ENCODE results near the gene CCDC170.

Gene CCDC170

DNA sequence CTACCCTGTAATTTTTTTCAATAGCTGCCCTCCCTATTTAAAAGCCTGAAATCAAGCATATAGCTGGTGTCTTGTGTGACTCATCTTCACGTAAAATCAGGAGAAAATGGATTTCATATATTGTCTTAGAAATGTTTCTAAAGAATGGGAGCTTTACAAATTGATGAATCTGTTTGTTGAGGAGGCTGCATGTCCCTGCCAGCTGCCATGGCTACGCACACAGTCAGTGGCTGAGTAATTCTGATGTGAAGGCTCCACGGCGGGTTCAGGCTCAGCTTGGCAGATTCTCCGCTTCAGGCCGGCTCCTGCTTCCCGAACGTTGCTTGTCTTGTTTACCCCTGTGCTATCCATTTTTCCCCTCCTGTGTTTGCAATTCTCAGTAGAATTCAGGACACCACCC, 82.8 kb downstream of the CCDC170 start:
- Histone ChIP-seq H3K79me2 (ENCODE audit: control insufficient read depth, insufficient read depth, low read length, unreplicated experiment) (no peaks in the 10 kb centered on the region), H3K4me1 (ENCODE audit: control insufficient read depth, insufficient read depth, low read length, unreplicated experiment) (no peaks in the 10 kb centered on the region), H3K36me3 (ENCODE audit: insufficient read depth, low read length) (no peaks in the 10 kb centered on the region), H3K27me3 (ENCODE audit: insufficient read depth, low read length) (peaks cover 19% of the 10 kb centered on the region), H3K4me3 (ENCODE audit: low read depth, low read length) (no peak overlapping the region), H3K27ac (ENCODE audit: low read depth, low read length) (no peak overlapping the region), H2AFZ (ENCODE audit: low read length, unreplicated experiment) (no peak overlapping the region)

DNA sequence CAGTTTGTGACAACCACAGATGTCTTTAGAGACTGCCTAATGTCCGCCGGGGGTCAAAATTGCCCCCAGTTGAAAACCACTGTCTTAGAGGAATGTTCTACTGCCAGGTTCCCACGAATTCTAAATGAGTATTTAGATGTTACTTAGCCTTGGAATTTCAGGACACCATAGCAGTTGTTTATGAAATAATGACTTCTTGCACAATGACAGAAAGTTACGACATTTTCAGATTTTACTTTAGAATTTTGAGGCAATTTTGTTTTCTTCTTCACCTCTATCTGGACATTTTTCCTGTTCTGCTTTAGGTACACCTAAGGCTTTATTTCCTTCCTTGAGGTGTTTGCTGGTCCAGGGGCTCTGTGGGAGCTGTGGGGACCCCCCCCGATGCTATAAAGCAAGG, 83.4 kb downstream of the CCDC170 start:
- Histone ChIP-seq H3K36me3 (ENCODE audit: insufficient read depth, low read length) (no peaks in the 10 kb centered on the region), H2AFZ (ENCODE audit: low read length, unreplicated experiment) (no peak overlapping the region), H3K79me2 (ENCODE audit: control insufficient read depth, insufficient read depth, low read length, unreplicated experiment) (no peaks in the 10 kb centered on the region), H3K4me3 (ENCODE audit: low read depth, low read length) (no peak overlapping the region), H3K27me3 (ENCODE audit: insufficient read depth, low read length) (peaks cover 23% of the 10 kb centered on the region), H3K4me1 (ENCODE audit: control insufficient read depth, insufficient read depth, low read length, unreplicated experiment) (no peaks in the 10 kb centered on the region), H3K27ac (ENCODE audit: low read depth, low read length) (no peak overlapping the region)

DNA sequence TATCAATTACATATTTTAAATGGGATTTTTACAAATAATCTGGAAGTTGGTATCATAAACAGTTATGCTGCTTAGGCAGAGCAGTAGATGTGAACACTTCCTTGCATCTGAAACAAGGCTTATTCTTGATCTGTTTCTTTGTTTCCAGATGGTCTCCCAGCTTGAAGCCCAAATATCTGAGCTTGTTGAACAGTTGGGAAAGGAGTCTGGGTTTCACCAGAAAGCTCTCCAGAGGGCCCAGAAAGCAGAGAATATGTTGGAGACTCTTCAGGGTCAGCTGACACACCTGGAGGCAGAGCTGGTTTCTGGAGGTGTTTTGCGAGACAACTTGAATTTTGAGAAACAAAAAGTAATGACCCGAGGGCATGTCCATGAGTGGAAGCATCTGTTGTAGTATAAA, 91.9 kb downstream of the CCDC170 start:
- H3K4me1 ChIP-seq (ENCODE audit: control insufficient read depth, insufficient read depth, low read length, unreplicated experiment), result no peaks in the 10 kb centered on the region
- no peaks in the 10 kb centered on the region for H3K79me2 ChIP-seq (ENCODE audit: control insufficient read depth, insufficient read depth, low read length, unreplicated experiment)
- H2AFZ ChIP-seq (ENCODE audit: low read length, unreplicated experiment), result no peak overlapping the region
- H3K27me3 ChIP-seq (ENCODE audit: insufficient read depth, low read length), result peaks cover 23% of the 10 kb centered on the region
- no peaks in the 10 kb centered on the region for H3K36me3 ChIP-seq (ENCODE audit: insufficient read depth, low read length)
- no peak overlapping the region for H3K27ac ChIP-seq (ENCODE audit: low read depth, low read length)
- no peak overlapping the region for H3K4me3 ChIP-seq (ENCODE audit: low read depth, low read length)

DNA sequence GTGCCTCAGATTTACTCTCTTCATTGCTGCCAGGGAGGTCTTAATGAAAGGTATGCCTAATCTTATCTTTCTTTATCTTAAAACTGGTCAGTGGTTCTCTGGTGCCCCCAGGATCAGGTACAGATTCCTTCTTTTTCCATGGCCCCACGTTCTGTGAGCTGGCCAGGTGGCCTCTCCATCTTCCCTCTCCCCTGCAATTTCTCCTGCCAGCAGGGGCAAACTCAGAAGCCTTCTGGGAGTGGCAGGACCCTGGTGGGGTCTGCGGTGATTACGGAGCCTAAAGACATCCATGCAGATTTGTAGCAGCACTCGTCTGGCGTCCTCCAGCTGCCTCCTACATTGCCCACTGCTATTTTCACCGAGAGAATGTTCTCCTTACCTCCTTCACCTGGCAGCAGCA, 95.8 kb downstream of the CCDC170 start:
- H3K4me3 ChIP-seq (ENCODE audit: low read depth, low read length), result no peak overlapping the region
- no peaks in the 10 kb centered on the region for H3K79me2 ChIP-seq (ENCODE audit: control insufficient read depth, insufficient read depth, low read length, unreplicated experiment)
- peaks cover 14% of the 10 kb centered on the region; the same call in 1 of the 2 replicates for H3K27me3 ChIP-seq (ENCODE audit: insufficient read depth, low read length)
- no peaks in the 10 kb centered on the region for H3K4me1 ChIP-seq (ENCODE audit: control insufficient read depth, insufficient read depth, low read length, unreplicated experiment)
- H2AFZ ChIP-seq (ENCODE audit: low read length, unreplicated experiment), result no peak overlapping the region
- H3K27ac ChIP-seq (ENCODE audit: low read depth, low read length), result no peak overlapping the region
- H3K36me3 ChIP-seq (ENCODE audit: insufficient read depth, low read length), result no peaks in the 10 kb centered on the region

DNA sequence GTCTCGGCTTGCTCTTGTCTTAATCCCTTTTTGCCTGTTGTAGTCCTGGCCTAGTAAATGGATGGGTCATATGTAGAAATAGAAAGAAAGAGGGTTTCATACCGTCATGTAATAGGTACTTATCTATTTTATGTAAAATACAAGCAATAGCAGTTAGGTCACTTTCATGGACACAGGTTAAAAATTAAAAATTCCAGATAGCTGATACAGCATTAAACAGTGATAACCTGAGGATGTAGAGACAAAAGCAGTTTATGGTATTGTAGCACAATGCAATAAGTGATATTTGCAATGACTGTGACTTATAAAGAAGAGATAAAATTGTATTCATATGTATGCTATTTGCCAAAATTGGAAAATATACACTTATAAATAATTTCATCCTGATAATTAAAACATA, 96.9 kb downstream of the CCDC170 start:
- no peaks in the 10 kb centered on the region for H3K4me1 ChIP-seq (ENCODE audit: control insufficient read depth, insufficient read depth, low read length, unreplicated experiment)
- H2AFZ ChIP-seq (ENCODE audit: low read length, unreplicated experiment), result no peak overlapping the region
- peaks cover 13% of the 10 kb centered on the region; the same call in 1 of the 2 replicates for H3K27me3 ChIP-seq (ENCODE audit: insufficient read depth, low read length)
- no peak overlapping the region for H3K4me3 ChIP-seq (ENCODE audit: low read depth, low read length)
- no peaks in the 10 kb centered on the region for H3K79me2 ChIP-seq (ENCODE audit: control insufficient read depth, insufficient read depth, low read length, unreplicated experiment)
- no peak overlapping the region for H3K27ac ChIP-seq (ENCODE audit: low read depth, low read length)
- no peaks in the 10 kb centered on the region for H3K36me3 ChIP-seq (ENCODE audit: insufficient read depth, low read length)

DNA sequence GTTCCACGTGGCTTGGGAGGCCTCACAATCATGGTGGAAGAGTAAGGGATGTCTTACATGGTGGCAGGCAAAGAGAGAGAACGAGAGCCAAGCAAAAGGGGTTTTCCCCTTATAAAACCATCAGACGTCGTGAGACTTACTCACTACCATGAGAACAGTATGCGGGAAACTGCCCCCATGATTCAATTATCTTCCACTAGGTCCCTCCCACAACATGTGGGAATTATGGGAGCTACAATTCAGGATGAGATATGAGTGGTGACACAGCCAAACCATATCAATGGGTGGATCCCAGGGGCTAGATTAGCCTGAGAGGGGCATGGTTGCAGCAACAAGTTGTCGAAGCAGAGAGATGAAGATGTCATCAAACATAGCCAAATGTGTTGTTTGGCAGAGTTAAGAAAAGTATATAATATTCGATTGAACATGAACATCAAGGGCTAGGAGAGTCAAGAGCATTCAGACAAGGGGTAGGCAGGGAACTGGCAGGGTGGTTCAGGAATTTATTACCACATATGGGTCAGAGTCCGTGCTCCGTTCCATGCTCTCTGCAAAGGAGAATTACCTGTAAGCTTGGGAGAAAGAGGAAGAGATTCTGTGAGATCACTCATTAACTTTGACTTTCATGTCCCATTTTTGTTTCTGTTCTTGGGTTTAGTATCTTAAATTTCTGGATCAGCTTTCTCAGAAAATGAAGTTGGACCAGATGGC, 98.8 kb downstream of the CCDC170 start:
- Histone ChIP-seq H3K36me3 (ENCODE audit: insufficient read depth, low read length) (no peaks in the 10 kb centered on the region), H3K4me3 (ENCODE audit: low read depth, low read length) (no peak overlapping the region), H3K79me2 (ENCODE audit: control insufficient read depth, insufficient read depth, low read length, unreplicated experiment) (no peaks in the 10 kb centered on the region), H3K4me1 (ENCODE audit: control insufficient read depth, insufficient read depth, low read length, unreplicated experiment) (no peaks in the 10 kb centered on the region), H2AFZ (ENCODE audit: low read length, unreplicated experiment) (no peak overlapping the region), H3K27me3 (ENCODE audit: insufficient read depth, low read length) (peaks cover 6% of the 10 kb centered on the region), H3K27ac (ENCODE audit: low read depth, low read length) (no peak overlapping the region)

DNA sequence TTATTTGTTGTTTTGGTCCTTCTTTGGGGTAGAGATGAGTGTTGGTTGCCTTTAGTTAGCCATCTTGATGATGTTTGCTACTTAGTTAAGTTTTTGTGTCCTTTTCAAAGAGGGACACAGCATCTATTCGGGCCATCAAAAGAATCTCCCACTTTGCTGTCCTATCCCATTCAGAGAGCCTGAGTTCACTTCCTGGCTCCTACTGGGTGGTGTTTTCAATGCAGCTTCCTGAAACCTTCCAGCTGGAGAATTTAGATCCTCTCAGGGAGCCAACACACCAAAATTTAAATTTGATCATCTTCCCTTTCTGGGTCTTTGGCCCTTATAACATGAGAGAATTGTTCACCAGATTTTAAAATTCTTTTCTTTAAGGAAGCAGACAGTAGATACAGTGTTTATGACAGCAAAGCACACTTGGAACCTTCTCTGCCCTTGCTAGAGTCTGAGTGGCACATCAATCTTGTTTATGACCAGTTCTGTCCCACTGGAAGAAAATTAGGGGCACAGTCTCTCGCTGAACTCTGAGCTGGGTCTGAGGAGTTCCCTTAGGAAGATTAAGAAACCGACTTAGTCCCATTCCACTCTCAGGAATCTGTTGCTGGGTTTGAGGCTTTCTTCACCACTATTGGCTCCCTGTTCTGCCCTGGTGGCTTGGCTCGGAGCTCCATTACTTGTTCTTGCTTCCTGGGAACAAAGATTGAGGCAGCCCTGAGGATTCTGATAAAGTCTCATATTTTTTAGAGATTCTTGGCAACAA, 115.5 kb downstream of the CCDC170 start:
- H3K79me2 ChIP-seq (ENCODE audit: control insufficient read depth, insufficient read depth, low read length, unreplicated experiment), result no peaks in the 10 kb centered on the region
- peaks cover 8% of the 10 kb centered on the region for H3K27me3 ChIP-seq (ENCODE audit: insufficient read depth, low read length)
- H3K4me1 ChIP-seq (ENCODE audit: control insufficient read depth, insufficient read depth, low read length, unreplicated experiment), result no peaks in the 10 kb centered on the region
- H3K4me3 ChIP-seq (ENCODE audit: low read depth, low read length), result no peak overlapping the region
- H3K27ac ChIP-seq (ENCODE audit: low read depth, low read length), result no peak overlapping the region
- no peak overlapping the region for H2AFZ ChIP-seq (ENCODE audit: low read length, unreplicated experiment)
- no peaks in the 10 kb centered on the region for H3K36me3 ChIP-seq (ENCODE audit: insufficient read depth, low read length)

DNA sequence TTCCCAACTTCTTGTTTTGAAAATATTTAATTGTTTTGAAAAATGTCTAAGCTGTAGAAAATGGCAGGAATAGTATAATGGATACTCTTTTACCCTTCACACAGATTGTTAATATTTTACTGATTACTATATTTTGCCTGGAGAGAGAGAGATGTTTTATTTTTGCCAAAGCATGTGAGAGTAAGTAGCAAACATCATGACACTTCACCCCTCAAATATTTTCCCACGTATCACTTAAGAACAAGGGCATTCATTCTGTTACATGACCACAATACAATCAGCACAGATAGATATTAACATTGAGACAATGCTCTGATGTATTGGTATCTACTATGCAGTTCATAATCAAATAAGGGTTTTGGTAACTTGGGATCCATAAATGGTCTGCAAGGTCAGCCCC, 116.5 kb downstream of the CCDC170 start:
- no peaks in the 10 kb centered on the region for H3K79me2 ChIP-seq (ENCODE audit: control insufficient read depth, insufficient read depth, low read length, unreplicated experiment)
- peaks cover 7% of the 10 kb centered on the region for H3K27me3 ChIP-seq (ENCODE audit: insufficient read depth, low read length)
- no peaks in the 10 kb centered on the region for H3K4me1 ChIP-seq (ENCODE audit: control insufficient read depth, insufficient read depth, low read length, unreplicated experiment)
- H2AFZ ChIP-seq (ENCODE audit: low read length, unreplicated experiment), result no peak overlapping the region
- H3K4me3 ChIP-seq (ENCODE audit: low read depth, low read length), result no peak overlapping the region
- no peaks in the 10 kb centered on the region for H3K36me3 ChIP-seq (ENCODE audit: insufficient read depth, low read length)
- no peak overlapping the region for H3K27ac ChIP-seq (ENCODE audit: low read depth, low read length)

DNA sequence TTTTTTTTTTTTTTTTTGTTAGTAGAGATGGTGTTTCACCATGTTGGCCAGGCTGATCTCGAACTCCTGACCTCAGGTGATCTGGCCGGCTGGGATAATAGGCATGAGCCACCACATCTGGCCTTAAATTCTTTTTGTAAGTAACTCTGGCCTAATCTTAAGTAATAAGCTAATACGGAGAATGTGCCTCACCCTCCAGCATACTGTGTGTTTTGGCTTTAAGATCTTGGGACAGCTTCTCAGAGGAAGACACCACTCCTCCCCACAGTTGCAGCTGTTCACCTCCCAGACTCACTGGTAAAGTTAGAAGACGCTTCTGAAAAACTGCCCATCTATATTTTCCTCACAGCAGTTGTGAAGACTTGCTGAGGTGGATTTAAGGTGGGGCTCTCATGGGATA, 120.8 kb downstream of the CCDC170 start:
- no peak overlapping the region for H3K27ac ChIP-seq (ENCODE audit: low read depth, low read length)
- H3K4me1 ChIP-seq (ENCODE audit: control insufficient read depth, insufficient read depth, low read length, unreplicated experiment), result no peaks in the 10 kb centered on the region
- H3K4me3 ChIP-seq (ENCODE audit: low read depth, low read length), result no peak overlapping the region
- no peaks in the 10 kb centered on the region for H3K36me3 ChIP-seq (ENCODE audit: insufficient read depth, low read length)
- no peak overlapping the region for H2AFZ ChIP-seq (ENCODE audit: low read length, unreplicated experiment)
- no peaks in the 10 kb centered on the region for H3K79me2 ChIP-seq (ENCODE audit: control insufficient read depth, insufficient read depth, low read length, unreplicated experiment)
- H3K27me3 ChIP-seq (ENCODE audit: insufficient read depth, low read length), result peaks cover 20% of the 10 kb centered on the region

DNA sequence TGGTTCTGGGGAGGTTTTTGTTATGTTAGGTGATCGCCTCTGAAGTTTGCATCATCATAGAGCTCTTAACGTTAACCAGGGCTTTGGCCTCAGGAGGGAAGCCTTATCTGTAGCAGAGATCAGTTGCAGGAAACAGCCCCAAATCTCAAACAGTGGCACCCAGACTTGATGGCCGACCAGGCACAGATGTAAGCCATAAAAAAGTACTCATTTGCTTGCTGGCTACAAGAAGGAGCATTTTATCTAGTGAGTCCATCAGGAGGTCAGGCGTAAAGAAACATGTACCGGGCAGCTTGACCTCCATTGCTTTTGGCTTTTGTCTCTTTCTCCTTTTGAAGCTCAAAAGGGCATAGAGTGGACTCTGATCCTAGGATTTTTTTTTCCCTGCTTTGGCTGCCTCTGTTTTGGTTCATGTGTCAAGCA, 122.3 kb downstream of the CCDC170 start:
- H3K4me3 ChIP-seq (ENCODE audit: low read depth, low read length), result no peak overlapping the region

DNA sequence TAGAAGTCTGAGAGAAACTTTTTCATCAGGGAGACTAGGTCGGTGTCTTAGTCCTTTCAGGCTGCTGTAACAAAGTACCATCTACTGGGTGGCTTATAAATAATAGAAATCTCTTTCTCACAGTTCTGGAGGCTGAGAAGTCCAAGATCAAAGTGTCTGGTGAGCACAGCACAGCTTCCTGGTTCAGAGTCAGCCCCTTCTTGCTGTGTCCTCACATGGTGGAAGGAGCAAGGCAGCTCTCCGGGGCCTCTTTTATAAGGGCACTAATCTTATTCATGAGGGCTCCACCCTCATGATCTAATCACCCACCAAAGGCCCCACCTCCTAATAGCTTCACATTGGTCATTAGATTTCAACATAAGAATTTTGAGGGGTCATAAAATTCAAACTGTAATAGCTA, 122.8 kb downstream of the CCDC170 start:
- Histone ChIP-seq H3K27ac (ENCODE audit: low read depth, low read length) (no peak overlapping the region), H3K79me2 (ENCODE audit: control insufficient read depth, insufficient read depth, low read length, unreplicated experiment) (no peaks in the 10 kb centered on the region), H3K27me3 (ENCODE audit: insufficient read depth, low read length) (peaks cover 20% of the 10 kb centered on the region), H3K4me3 (ENCODE audit: low read depth, low read length) (no peak overlapping the region), H3K4me1 (ENCODE audit: control insufficient read depth, insufficient read depth, low read length, unreplicated experiment) (no peaks in the 10 kb centered on the region), H2AFZ (ENCODE audit: low read length, unreplicated experiment) (no peak overlapping the region), H3K36me3 (ENCODE audit: insufficient read depth, low read length) (no peaks in the 10 kb centered on the region)

More for the DNA sequence above, 122.3 kb downstream of the CCDC170 start:
- Histone ChIP-seq H3K36me3 (ENCODE audit: insufficient read depth, low read length) (no peaks in the 10 kb centered on the region), H3K27ac (ENCODE audit: low read depth, low read length) (no peak overlapping the region), H3K79me2 (ENCODE audit: control insufficient read depth, insufficient read depth, low read length, unreplicated experiment) (no peaks in the 10 kb centered on the region), H3K4me1 (ENCODE audit: control insufficient read depth, insufficient read depth, low read length, unreplicated experiment) (no peaks in the 10 kb centered on the region), H3K27me3 (ENCODE audit: insufficient read depth, low read length) (peaks cover 20% of the 10 kb centered on the region), H2AFZ (ENCODE audit: low read length, unreplicated experiment) (no peak overlapping the region)

Measured in ACC112 (cell line).